Mesothelial cell of epicardium (in vitro differentiated cells): ENCODE measurements around the gene EMP3. TPM values are rescaled to one million over a fixed set of nuclear protein-coding genes. Genes with fewer than 3 reads are reported as not detected.

ENCODE experiments used
- DNase-seq, 2 experiments: peaks; one replicate each; pipeline ENCODE4 v3.0.0; 2021; ENCODE audit warnings: low spot score in 2 of 2; ENCODE audit not compliant: unreplicated experiment in 2 of 2
- H3K27ac Mint-ChIP-seq: 2 replicates; pipeline ENCODE4 v1.8.0; 2021; ENCODE audit warnings: mixed read lengths
- H3K27me3 Mint-ChIP-seq: 2 replicates; pipeline ENCODE4 v1.8.0; 2021; ENCODE audit warnings: low read depth, mixed read lengths
- H3K36me3 Mint-ChIP-seq: 2 replicates; pipeline ENCODE4 v1.8.0; 2021; ENCODE audit warnings: mixed read lengths
- H3K4me1 Mint-ChIP-seq: 2 replicates; pipeline ENCODE4 v1.8.0; 2021; ENCODE audit warnings: mixed read lengths
- H3K4me3 Mint-ChIP-seq: 2 replicates; pipeline ENCODE4 v1.8.0; 2021; ENCODE audit warnings: mild to moderate bottlenecking, moderate library complexity, mixed read lengths
- H3K9me3 Mint-ChIP-seq: 2 replicates; pipeline ENCODE4 v1.8.0; 2021; ENCODE audit warnings: mixed read lengths
- total RNA-seq: library from RNA; stranded (reverse); gene quantifications from 3 replicates; pipeline ENCODE4 v1.2.1, GENCODE V29; 2021
- TF ChIP-seq, protein P1 (sequence below): fragments of 200-600 bp; sonication (generic); IDR thresholded peaks from one replicate; pipeline ENCODE4 v1.5.0; 2021; ENCODE audit warnings: antibody characterized with exemption; ENCODE audit not compliant: unreplicated experiment

EMP3 gene
- total RNA-seq, 1 donor from 2014 or later = 52.5 TPM

DNA sequence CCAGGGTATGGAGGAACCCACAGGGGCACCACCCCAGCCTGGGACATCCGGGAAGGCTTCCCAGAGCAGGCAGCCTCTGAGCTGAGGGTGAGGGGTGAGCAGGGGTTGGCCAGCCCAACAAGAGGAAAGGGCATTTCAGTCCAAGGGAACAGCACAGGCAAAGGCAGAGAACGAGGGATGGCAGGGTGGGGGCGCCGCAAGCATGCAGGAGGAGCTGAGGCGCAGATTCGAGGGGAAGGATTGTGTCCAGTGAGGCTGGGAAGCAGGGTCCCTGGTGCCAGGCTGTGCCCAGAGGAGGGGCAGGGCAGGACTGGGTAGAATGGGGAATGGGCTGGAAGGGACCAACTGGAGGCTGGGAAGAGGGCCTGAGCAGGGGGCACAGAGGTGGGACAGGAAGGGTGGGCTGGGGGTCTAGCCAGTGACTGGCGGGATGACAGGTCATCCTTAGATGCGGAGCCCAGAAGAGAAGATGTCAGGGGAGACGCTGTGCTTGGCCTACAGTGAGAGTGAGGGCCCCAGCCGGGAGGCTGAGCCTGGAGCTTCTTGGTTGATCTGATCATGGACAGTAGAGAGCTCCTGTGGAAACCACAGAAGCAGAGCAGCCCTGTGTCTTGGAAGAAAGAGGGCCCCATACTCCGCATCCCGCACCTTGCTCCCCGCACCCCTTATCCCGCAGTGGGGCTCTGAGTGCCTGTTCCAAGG, 13.6 kb downstream of the EMP3 start:
- Mint-ChIP-seq H3K9me3 (no peaks in the 10 kb centered on the region), H3K4me1 (no peaks in the 10 kb centered on the region), H3K4me3 (no peak overlapping the region), H3K27ac (no peak overlapping the region), H3K36me3 (no peaks in the 10 kb centered on the region), H3K27me3 (no peaks in the 10 kb centered on the region)
- DNase-seq = no peak
- TF ChIP-seq, protein P1, sequence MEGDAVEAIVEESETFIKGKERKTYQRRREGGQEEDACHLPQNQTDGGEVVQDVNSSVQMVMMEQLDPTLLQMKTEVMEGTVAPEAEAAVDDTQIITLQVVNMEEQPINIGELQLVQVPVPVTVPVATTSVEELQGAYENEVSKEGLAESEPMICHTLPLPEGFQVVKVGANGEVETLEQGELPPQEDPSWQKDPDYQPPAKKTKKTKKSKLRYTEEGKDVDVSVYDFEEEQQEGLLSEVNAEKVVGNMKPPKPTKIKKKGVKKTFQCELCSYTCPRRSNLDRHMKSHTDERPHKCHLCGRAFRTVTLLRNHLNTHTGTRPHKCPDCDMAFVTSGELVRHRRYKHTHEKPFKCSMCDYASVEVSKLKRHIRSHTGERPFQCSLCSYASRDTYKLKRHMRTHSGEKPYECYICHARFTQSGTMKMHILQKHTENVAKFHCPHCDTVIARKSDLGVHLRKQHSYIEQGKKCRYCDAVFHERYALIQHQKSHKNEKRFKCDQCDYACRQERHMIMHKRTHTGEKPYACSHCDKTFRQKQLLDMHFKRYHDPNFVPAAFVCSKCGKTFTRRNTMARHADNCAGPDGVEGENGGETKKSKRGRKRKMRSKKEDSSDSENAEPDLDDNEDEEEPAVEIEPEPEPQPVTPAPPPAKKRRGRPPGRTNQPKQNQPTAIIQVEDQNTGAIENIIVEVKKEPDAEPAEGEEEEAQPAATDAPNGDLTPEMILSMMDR = no peak

DNA sequence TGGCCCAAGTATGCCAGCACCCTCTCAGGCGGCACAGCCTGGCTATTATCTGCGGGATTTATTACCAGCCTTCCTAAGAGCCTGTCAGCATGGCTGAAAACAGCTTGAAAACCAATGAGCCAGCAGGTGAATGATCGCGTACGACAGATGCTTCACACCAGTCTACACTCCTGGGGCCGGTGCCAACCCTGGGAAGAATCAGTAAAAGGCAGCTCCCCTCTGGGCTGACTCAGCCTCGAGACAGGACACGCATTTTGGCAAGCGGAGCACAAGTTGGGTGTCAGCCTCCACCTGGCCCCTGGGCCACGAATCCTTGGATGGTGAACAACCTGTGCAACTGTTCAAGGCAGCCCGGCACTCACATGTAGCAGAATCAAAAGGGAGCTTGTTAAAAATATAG, 15.6 kb downstream of the EMP3 start:
- TF ChIP-seq, protein P1 = no peak
- H3K4me1 Mint-ChIP-seq = no peaks in the 10 kb centered on the region
- H3K4me3 Mint-ChIP-seq = no peak overlapping the region
- DNase-seq = no peak
- no peaks in the 10 kb centered on the region for H3K27me3 Mint-ChIP-seq
- H3K36me3 Mint-ChIP-seq = no peaks in the 10 kb centered on the region
- no peak overlapping the region for H3K27ac Mint-ChIP-seq
- H3K9me3 Mint-ChIP-seq = no peaks in the 10 kb centered on the region

DNA sequence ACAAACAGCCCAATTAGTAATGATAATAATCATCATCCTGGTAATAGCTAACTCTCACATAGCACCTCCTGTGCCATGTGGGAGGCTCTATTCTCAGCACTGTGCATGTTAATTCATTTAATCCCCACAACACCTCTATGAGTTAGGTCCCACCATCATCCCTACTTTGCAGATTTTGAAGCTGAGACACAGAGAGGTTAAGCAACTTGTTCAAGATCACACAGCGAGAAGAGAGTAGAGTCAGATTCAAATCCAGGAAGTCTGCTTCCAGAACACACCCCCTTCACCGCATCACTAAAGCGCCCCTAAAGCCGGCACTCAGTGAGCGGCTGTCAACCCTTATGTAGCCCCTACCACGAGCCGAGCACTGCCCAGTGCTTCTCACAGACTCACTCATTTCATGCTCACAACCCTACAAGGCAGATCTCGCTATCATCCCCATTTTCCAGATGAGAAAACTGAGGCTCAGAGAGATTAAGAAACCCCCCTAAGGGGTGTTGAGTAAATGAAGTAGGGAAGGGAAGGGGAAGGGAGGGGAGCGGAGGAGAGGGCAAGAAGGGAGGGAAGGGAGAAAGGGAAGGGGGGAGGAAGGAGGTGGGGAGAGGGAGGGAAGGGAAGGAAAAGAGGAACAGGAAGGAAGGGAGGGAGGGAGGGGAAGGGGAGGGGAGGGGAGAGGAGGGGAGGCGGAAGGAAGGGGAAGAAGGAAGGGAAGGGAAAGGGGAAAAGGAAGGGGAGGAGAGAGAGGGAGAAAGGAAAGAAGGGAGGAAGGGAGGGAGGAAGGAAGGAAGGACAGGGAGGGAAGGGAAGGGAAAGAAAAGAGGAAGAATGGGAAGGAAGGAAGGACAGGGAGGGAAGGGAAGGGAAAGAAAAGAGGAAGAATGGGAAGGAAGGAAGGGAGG, 16.4 kb downstream of the EMP3 start:
- Mint-ChIP-seq H3K9me3 (no peaks in the 10 kb centered on the region), H3K36me3 (no peaks in the 10 kb centered on the region), H3K27ac (no peak overlapping the region), H3K4me1 (no peaks in the 10 kb centered on the region), H3K4me3 (no peak overlapping the region), H3K27me3 (no peaks in the 10 kb centered on the region)
- TF ChIP-seq, protein P1 = no peak
- DNase-seq = no peak

DNA sequence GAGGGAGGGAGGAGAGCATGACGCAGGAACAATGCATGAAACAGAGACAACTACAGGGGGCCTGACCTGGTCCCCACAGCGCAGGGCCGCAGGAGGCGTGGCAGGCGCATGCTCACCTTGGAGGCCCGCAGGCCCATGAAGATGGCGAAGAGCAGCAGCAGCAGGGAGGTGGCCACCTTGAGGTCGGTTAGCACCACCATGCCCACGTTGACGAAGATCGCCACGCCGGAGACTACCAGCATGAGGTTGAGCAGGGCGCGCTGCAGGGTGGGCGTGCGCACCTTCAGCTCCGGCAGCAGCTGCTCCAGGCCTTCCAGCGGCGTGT, 17.0 kb downstream of the EMP3 start:
- TF ChIP-seq, protein P1 = no peak
- no peak for DNase-seq
- no peaks in the 10 kb centered on the region for H3K36me3 Mint-ChIP-seq
- no peaks in the 10 kb centered on the region for H3K9me3 Mint-ChIP-seq
- H3K27ac Mint-ChIP-seq = no peak overlapping the region
- H3K27me3 Mint-ChIP-seq = no peaks in the 10 kb centered on the region
- no peaks in the 10 kb centered on the region for H3K4me1 Mint-ChIP-seq
- H3K4me3 Mint-ChIP-seq = no peak overlapping the region

DNA sequence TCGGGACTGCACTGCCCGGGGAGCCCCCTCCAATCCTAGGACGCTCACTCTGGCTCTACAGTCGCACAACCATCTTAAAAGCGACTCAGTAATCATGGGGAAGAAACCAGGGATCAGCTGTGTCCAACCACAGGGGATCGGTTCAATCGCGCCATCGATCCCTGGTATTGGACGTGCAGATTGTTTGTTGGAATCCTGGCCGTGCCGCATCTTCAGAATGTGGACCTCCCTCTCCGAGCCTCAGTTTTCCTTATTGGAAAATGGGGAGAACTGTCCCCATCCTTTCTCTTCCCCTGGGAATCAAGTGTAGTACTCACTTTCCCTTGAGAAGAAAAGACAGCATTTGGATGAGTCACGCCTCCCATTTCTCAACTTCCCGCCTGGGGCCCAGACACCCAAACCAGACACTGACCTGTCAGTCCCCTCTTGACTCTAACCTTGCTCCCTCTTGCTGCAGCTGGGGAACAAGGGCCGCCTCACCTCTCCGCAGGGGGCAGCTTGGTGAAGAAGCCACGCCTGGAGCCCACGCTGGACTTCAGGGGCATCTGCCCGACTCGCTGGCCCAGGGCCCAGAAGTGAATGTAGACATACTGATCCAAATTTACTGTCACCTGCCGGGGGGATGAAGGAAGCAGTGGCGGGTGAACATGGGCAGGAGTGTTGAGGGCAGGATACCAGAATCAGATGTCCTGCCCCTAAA, 17.6 kb downstream of the EMP3 start:
- TF ChIP-seq, protein P1 = no peak
- no peak overlapping the region for H3K4me3 Mint-ChIP-seq
- no peaks in the 10 kb centered on the region for H3K9me3 Mint-ChIP-seq
- H3K4me1 Mint-ChIP-seq = no peaks in the 10 kb centered on the region
- no peak for DNase-seq
- H3K27me3 Mint-ChIP-seq = no peaks in the 10 kb centered on the region
- H3K27ac Mint-ChIP-seq = no peak overlapping the region
- H3K36me3 Mint-ChIP-seq = no peaks in the 10 kb centered on the region
